NCI-H774 (cell line): ENCODE measurements around the gene CCP110.

ENCODE experiments used
- DNase-seq: peaks from one replicate; lab custom pipeline; 2025; lab: John Stamatoyannopoulos, UW

CCP110 gene

DNA sequence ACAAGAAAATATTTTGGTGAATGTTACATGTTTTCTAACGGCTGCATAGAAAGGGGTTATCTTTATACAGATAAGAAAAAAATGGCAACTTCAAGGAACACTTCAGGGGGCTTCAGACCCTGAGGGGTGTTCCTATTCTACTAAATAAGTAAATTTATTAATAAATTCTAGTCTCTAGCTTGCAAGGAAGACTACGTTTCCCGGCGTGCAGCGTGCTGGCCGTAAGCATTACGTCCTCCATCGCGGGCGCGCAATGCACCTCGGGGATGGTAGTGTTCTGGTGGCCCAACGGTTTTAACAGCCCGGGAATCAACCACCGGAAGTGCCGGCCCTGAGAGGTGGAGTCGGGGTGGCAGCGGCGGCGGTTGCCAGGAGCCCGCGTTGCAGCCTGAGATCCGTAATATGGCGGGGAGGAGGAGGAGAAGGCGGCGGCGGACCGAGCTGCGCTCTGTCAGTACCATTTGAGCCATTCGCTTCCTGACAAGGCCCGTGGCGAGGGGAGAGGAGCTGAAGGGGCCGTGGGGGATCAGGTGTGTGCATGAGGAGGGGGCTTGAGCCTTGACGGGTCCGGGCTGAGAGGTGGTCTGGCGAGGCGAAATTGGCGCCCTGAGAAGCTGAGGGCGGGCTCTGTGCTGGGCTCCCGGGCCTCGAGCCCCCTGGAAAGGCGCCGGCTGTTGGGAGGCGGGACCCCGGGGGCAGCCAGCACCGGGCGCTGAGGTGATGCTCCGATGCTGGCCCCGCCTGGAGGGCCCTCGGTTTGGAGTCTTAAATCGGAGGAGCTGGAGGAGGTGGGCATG is at the start of gene CCP110:
TSS of gene CCP110 (plus strand) at position 384 of the 797 bp plus-strand sequence. CDS start 3,940 bp downstream, outside the sequence.
- DNase-seq = peak; percentile 94

- no peak for DNase-seq
Measured at GRCh38 chr16:19474617-19475016, 49.1 kb upstream of the CCP110 start.

GRCh38 chr16:19478505-19478904 is 45.2 kb upstream of the CCP110 start:
- no peak for DNase-seq

DNA sequence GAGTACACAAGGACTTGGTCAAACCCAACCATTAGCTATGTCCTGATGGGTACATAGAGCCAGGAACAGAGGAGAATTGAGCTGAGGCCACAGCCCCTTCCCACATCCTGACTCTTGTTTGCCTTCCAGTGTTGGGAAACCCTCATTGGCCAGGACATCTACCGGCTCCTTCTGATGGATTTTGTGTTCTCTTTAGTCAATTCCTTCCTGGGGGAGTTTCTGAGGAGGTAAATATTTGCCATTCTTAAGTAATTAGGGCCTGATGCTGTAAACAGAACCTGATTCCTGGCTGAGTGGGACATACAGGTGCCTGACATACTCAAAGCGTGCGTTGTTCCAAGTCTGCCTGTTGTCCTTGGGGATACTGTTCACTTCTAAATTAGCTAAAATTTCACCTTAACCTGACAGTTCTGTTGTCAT is 44.4 kb upstream of the CCP110 start:
- DNase-seq = no peak

GRCh38 chr16:19481296-19481695 is 42.4 kb upstream of the CCP110 start:
- no peak for DNase-seq

DNA sequence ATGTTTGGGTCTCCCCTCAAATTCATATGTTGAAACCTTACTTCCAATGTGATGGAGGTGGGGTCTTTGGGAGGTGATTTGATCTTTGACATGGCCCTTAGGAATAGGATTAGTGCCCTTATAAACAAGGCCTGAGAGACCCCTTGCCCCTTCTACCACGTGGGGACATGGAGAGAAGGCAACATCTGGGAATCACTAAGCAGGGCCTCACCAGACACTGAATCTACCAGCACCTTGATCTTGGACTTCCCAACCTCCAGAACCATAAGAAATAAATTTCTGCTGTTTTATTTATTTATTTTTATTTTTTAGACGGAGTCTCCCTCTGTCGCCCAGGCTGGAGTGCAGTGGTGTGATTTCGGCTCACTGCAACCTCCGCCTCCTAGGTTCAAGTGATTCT is 42.0 kb upstream of the CCP110 start:
- no peak for DNase-seq

GRCh38 chr16:19482291-19482690 is 41.5 kb upstream of the CCP110 start:
- no peak for DNase-seq

DNA sequence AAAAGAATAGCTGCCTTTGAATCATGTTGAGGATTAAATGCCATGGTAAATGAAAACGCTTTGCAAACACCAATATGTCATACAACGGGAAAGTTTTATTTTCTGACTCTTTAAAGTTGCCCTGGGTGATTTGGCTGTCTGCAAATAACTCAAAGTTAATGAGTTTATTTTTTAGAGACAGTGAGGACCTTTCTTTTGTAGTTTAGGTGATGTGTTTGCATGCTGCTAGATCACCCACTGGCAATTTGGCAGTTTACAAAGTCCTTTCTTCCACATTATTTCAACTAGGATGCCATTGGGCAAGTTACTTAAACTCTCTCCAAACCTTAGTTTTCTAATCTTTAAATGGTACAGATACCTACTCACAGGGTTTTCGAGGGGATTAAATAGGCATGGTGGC is 39.6 kb upstream of the CCP110 start:
- DNase-seq = no peak

DNA sequence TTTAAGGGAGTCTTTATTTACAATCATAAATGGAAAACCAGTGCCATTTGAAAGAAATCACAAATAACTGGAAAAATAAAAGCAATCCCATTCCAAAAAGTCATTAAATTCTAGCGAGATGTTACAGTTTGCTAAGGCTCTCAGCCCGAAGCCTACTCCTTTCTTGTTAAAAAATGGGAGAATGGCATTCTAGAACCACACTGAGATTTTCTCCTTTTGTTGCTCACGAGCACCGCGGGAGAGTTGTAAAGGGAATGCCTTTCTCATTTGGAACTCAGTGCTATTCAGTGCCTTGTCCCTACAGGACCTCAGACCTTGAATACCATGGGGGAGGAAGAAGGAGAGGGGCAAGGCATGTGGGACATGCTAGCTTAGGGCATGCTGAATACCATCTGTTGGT is 38.1 kb upstream of the CCP110 start:
- no peak for DNase-seq

DNA sequence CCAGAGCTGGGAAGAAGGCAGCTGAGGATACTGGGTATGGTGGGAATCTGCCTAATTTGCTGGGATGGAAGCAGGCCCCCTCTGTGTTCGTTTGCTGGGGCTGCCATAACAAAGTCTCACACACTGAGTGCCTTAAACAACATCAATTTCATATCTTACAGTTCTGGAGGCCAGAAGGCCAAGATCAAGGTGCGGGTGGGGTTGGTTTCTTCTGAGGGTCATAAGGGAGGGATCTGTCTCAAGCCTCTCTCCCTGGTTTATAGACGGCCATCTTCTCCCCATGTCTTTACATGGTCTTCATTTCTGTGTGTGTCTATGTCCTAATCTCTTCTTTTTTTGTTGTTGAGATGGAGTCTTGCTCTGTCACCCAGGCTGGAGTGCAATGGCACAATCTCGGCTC is 37.7 kb upstream of the CCP110 start:
- no peak for DNase-seq

DNA sequence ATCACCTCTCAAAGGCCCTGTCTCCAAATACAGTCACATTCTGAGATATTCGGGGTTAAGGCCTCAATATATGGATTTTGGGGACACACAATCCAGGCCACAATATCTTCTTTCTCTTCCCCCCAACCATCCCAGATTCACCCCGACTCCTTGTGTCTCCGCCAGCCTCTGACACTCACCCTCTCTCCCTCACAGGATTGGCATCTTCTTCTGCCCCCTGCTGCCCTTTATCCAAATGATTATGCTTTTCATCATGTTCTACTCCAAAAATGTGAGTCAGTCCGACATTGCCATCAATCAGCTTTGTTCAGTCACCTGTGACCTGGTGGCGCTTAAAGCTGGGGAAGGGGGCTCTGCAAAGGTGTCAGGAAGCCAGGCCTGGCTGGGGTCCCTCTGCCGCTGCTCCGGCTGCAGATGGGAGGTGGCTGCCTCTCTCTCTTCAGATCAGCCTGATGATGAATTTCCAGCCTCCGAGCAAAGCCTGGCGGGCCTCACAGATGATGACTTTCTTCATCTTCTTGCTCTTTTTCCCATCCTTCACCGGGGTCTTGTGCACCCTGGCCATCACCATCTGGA is 36.9 kb upstream of the CCP110 start:
- DNase-seq = no peak

- DNase-seq = no peak
Measured at GRCh38 chr16:19488213-19488640, 35.5 kb upstream of the CCP110 start.

DNA sequence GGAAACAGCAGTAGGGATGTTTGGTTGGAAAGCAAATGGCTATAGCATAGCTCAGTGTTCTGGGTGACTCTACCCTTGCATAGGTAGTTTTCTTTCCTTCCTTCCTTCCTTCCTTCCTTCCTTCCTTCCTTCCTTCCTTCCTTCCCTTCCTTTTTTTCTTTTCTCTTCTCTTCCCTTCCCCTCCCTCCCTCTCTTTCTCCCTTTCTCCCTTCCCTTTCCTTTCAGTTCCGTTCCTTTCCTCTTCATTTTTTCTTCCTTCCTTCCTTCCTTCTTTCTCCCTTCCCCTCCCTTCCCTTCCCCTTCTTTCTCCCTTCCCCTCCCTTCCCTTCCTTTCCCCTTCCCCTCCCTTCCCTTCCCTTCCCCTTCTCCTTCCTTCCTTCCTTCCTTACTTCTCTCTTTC is 33.1 kb upstream of the CCP110 start:
- DNase-seq = no peak

- DNase-seq = no peak
Measured at GRCh38 chr16:19497176-19497575, 26.6 kb upstream of the CCP110 start.

DNA sequence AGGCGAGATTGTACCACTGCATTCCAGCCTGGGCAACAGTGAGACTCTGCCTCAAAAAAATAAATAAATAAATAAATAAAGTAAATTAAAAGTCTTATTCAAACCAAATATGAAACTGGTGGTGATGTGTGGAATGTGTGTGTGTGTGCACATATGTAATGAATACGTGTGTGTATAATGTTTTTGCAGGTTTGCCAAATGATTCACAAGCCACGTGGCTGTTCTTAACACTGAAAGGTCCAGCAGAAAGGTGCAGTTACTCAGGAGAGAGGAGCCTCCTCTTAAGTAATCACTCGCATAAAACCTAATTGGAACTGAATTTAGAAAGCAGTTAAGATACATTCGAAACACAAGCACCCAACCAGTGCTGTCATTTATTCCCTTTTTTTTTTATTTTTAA is 24.7 kb upstream of the CCP110 start:
- no peak for DNase-seq

DNA sequence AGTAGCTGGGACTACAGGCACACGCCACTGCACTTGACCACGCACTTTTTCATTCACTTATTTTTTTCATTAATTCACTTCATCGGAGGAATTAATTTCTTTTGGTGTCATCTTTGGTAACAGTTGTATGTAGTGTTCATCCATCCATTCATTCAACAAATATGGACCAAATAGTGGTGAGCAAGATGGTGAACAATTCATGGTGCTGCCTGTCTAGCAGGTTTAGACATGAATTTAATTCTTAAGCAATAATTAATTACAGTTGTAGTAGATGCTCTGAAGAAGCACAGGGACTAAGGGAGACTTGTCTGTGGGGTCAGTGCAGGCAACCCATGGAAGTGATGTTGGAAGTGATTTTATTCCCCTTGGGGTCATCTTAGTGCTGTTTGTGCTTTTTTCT is 24.3 kb upstream of the CCP110 start:
- no peak for DNase-seq

GRCh38 chr16:19502395-19503131 is 21.2 kb upstream of the CCP110 start:
- DNase-seq = peak; percentile 61

DNA sequence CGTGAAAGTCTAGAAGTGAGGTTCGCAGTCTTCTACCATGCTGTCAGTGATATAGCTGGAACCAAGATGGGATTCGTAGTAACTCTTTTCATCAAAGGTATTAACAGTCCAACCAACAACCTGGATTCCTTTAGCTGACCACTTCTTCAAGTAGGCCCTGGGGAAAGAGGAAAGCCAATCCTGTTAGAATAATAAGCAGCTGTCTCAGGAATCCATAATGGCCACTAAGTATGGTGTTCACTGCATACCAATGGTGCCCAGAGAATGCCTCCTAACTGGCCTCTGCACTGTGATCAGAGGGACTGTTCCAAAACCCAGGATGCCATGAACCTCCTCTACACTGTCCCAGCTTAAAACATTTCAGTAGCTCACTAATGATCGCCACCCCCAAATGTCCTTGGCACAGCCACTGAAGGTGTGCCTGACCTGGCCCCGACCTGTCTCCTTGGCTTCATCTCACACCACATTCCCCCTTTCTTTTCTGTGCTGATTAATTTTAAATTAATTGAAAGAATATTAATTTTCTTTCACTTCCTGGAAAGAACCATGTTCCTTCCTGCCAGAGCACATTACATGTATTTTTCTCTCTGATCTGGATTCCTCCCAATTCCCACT is 20.2 kb upstream of the CCP110 start:
- no peak for DNase-seq

DNA sequence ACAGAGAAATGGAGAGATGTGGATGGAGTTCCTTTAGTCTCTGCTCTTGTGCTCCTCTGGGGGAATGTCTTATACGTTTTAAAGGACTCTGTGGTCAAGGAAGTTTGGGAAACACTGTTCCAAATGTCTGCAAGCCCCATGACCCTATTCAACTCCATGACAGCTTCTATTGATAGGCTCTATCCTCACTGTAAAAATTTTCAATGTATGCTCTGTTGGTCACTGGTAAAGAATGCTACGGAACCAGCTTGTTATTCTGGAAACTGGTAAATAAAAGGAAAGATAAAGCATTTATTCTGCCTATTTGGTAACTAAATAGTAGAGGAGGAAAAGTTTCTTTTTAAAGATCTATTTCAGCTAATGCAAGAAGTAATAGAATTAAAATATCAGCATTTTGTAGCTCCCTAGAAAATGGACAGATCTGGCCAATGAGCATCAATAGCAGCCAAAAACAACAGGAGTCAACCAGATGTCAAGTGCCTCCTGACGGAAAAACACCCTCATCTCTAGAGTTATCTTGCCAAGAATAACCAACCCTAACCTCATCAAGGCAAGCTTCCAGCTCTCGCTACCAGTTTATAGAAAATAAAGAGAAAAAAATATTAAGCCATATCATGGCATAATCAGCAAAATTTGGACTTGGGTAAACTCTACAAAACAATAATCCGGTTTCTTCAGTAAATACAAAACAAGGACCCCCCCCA is 18.0 kb upstream of the CCP110 start:
- DNase-seq = no peak

- DNase-seq = no peak
Measured at GRCh38 chr16:19506965-19507364, 16.8 kb upstream of the CCP110 start.

GRCh38 chr16:19507867-19508266 is 15.9 kb upstream of the CCP110 start:
- no peak for DNase-seq

GRCh38 chr16:19512297-19512696 is 11.4 kb upstream of the CCP110 start:
- DNase-seq = no peak
